K562 (cell line): ENCODE measurements around the gene RPTOR. TPM values are rescaled to one million over a fixed set of nuclear protein-coding genes. Genes with fewer than 3 reads are reported as not detected.

ENCODE experiments used
- BDP1 ChIP-seq: IDR thresholded peaks from 3 replicates; pipeline ENCODE4 v1.6.1; 2011; ENCODE audit not compliant: insufficient read length, insufficient read depth
- DMBX1 ChIP-seq: fragments of 250-450 bp; sonication (Bioruptor Pico); IDR thresholded peaks from 2 replicates; pipeline ENCODE4 v1.8.0; 2022; ENCODE audit warnings: inconsistent platforms, mild to moderate bottlenecking, moderate library complexity, borderline replicate concordance
- ELK3 ChIP-seq: fragments of 450-650 bp; formaldehyde crosslinking; IDR thresholded peaks from 2 replicates; pipeline ENCODE4 v1.4.0; 2020; ENCODE audit warnings: mild to moderate bottlenecking
- ESRRA ChIP-seq: fragments of 450-650 bp; IDR thresholded peaks from 2 replicates; pipeline ENCODE4 v1.6.1; 2014; ENCODE audit warnings: low read depth, mild to moderate bottlenecking, moderate library complexity, borderline replicate concordance
- FIP1L1 ChIP-seq: fragments of 200-400 bp; formaldehyde crosslinking; IDR thresholded peaks from 2 replicates; pipeline ENCODE4 v1.6.1; 2018; ENCODE audit warnings: mild to moderate bottlenecking, low read depth, low read length; ENCODE audit not compliant: poor library complexity, severe bottlenecking
- HMGXB4 ChIP-seq: sonication (generic); formaldehyde crosslinking; IDR thresholded peaks from 2 replicates; pipeline ENCODE4 v1.8.1; 2023; ENCODE audit warnings: mild to moderate bottlenecking, missing genetic modification reagents
- MNT ChIP-seq, 2 experiments: fragments of 450-650 bp; conservative IDR thresholded peaks; 2 replicates each; pipeline ENCODE4 v1.6.1; 2017; ENCODE audit warnings: mild to moderate bottlenecking in 2 of 2, moderate library complexity in 2 of 2
- MTA2 ChIP-seq: fragments of 450-650 bp; IDR thresholded peaks from 2 replicates; pipeline ENCODE4 v1.6.1; 2016; ENCODE audit warnings: low read depth
- MXD1 ChIP-seq: fragments of 250-450 bp; sonication (Bioruptor Pico); IDR thresholded peaks from 2 replicates; pipeline ENCODE4 v1.8.0; 2021; ENCODE audit warnings: borderline replicate concordance, mild to moderate bottlenecking, moderate library complexity; ENCODE audit not compliant: poor library complexity, severe bottlenecking
- NCOA4 ChIP-seq: fragments of 450-650 bp; IDR thresholded peaks from 2 replicates; pipeline ENCODE4 v1.6.1; 2018; ENCODE audit warnings: mild to moderate bottlenecking; ENCODE audit not compliant: partially characterized antibody
- NFIX ChIP-seq: fragments of 250-450 bp; sonication (Bioruptor Pico); IDR thresholded peaks from 2 replicates; pipeline ENCODE4 v1.4.0; 2020; ENCODE audit warnings: low read depth, mild to moderate bottlenecking, moderate library complexity
- PKNOX1 ChIP-seq: fragments of 450-650 bp; IDR thresholded peaks from 2 replicates; pipeline ENCODE4 v1.6.1; 2016
- RBM15 ChIP-seq: fragments of 200-400 bp; formaldehyde crosslinking; IDR thresholded peaks from 2 replicates; pipeline ENCODE4 v1.6.1; 2018; ENCODE audit warnings: mild to moderate bottlenecking, low read length, moderate library complexity; ENCODE audit not compliant: insufficient read depth
- SMARCA4 ChIP-seq: fragments of 450-650 bp; IDR thresholded peaks from 2 replicates; pipeline ENCODE4 v1.6.1; 2016
- TAF15 ChIP-seq: fragments of 200-400 bp; formaldehyde crosslinking; IDR thresholded peaks from 2 replicates; pipeline ENCODE4 v1.6.1; 2017; ENCODE audit warnings: mild to moderate bottlenecking, low read depth, low read length, moderate library complexity
- TFAM ChIP-seq: fragments of 250-450 bp; sonication (Bioruptor Pico); conservative IDR thresholded peaks from 2 replicates; pipeline ENCODE4 v1.5.0; 2021; ENCODE audit warnings: mild to moderate bottlenecking, moderate library complexity
- ZBTB12 ChIP-seq: fragments of 250-450 bp; sonication (Bioruptor Pico); IDR thresholded peaks from 2 replicates; pipeline ENCODE4 v1.4.0; 2020
- ZNF740 ChIP-seq, 3 experiments: fragments of 200-800 bp in 1 of 3; sonication (Bioruptor generic) in 1 of 3; sonication (generic) in 1 of 3; formaldehyde crosslinking in 1 of 3; IDR thresholded peaks; 2 replicates each; pipeline versions ENCODE4 v1.6.1 to v1.8.0; 2016 to 2022; ENCODE audit warnings: mild to moderate bottlenecking in 2 of 3, missing compliant biosample characterization in 2 of 3, missing genetic modification characterization in 2 of 3, missing genetic modification reagents in 1 of 3
- polyA plus RNA-seq, 8 experiments: library from polyadenylated mRNA; depleted of rRNA in 4 of 8; stranded (reverse) in 5 of 8; unstranded in 3 of 8; fragments of >200 nt; fragmentation: Nextera tagmentation in 2 of 8; fragmentation: Illumina TruSeq in 1 of 8; extraction: Ambion mirVana in 2 of 8; extraction: Trizol in 1 of 8; gene quantifications; 2 replicates each; pipeline versions ENCODE4 v1.2.1 to v1.2.3, GENCODE V29; 2011 to 2014; ENCODE audit warnings: inconsistent platforms in 1 of 8, missing spikeins in 1 of 8
- total RNA-seq, 7 experiments: library from RNA; depleted of rRNA in 6 of 7; stranded (reverse); fragments of >200 nt in 6 of 7; fragmentation: Illumina TruSeq in 2 of 7; extraction: Trizol in 2 of 7; gene quantifications; 2 replicates each; pipeline versions ENCODE4 v1.2.1 to v1.2.3, GENCODE V29; 2011 to 2021; ENCODE audit warnings: low replicate concordance in 1 of 7

Gene RPTOR
- total and polyA plus RNA-seq, 9 of the 15 experiments (the other 6 are each of a cell fraction or from before 2014, with no cell fraction given) = 0.24 to 54.1 (median 10.2) TPM

GRCh38 chr17:80544655-80545498 lies at the start of gene RPTOR (continued):
- TF ChIP-seq HMGXB4 (CRISPR knock-in tag) (no peak), SMARCA4 (no peak), ESRRA (peak; percentile 83), FIP1L1 (peak; percentile 72), RBM15 (no peak), MTA2 (no peak), NFIX (no peak), BDP1 (no peak), ELK3 (CRISPR knock-in tag) (no peak), TFAM (CRISPR knock-in tag) (no peak), PKNOX1 (no peak), MNT (conservative IDR thresholded peaks at IDR 0.05) (peak; percentile 71 to 85), TAF15 (no peak), NCOA4 (no peak), ZNF740 (CRISPR knock-in tag; IDR thresholded peaks at IDR 0.05) (peak; percentile 72), ZNF740 (tag; IDR thresholded peaks at IDR 0.05) (no peak), MXD1 (CRISPR knock-in tag) (peak; percentile 46), DMBX1 (CRISPR knock-in tag) (no peak), ZBTB12 (CRISPR knock-in tag) (no peak)
